Neural cell (in vitro differentiated cells): ENCODE measurements around the gene PERCC1. TPM values are rescaled to one million over a fixed set of nuclear protein-coding genes. Genes with fewer than 3 reads are reported as not detected.

Experiments used
- H2AFZ ChIP-seq: fragments of 200-600, 300-800 bp; sonication (generic), shearing (Covaris generic); 2 replicates; pipeline ENCODE4 v1.6.0; 2014; ENCODE audit warnings: low read depth, mild to moderate bottlenecking, antibody characterized with exemption, low read length, moderate library complexity
- H3F3A ChIP-seq: fragments of 200-600 bp; shearing (Covaris generic); 2 replicates; pipeline ENCODE4 v1.6.1; 2016; ENCODE audit warnings: mild to moderate bottlenecking, moderate library complexity, mixed read lengths, antibody characterized with exemption, low read length; ENCODE audit not compliant: insufficient read depth, poor library complexity, severe bottlenecking
- H3K27ac ChIP-seq: fragments of 200-600, 300-800 bp; sonication (generic), shearing (Covaris generic); 2 replicates; pipeline ENCODE4 v1.5.1; 2014; ENCODE audit warnings: mild to moderate bottlenecking, low read length, moderate library complexity
- H3K27me3 ChIP-seq: fragments of 300-800, 200-600 bp; sonication (generic), shearing (Covaris generic); 2 replicates; pipeline ENCODE4 v1.6.0; 2014; ENCODE audit warnings: mild to moderate bottlenecking, low read depth, low read length, moderate library complexity; ENCODE audit not compliant: insufficient read depth
- H3K36me3 ChIP-seq: fragments of 300-800, 200-600 bp; sonication (generic), shearing (Covaris generic); 2 replicates; pipeline ENCODE4 v1.5.1; 2014; ENCODE audit warnings: mild to moderate bottlenecking, antibody characterized with exemption, low read length, moderate library complexity; ENCODE audit not compliant: insufficient read depth
- H3K4me2 ChIP-seq: fragments of 300-800, 200-600 bp; sonication (generic), shearing (Covaris generic); 2 replicates; pipeline ENCODE4 v1.6.0; 2014; ENCODE audit warnings: mild to moderate bottlenecking, low read length
- H3K4me3 ChIP-seq: fragments of 300-800, 200-600 bp; sonication (generic), shearing (Covaris generic); 2 replicates; pipeline ENCODE4 v1.5.1; 2014; ENCODE audit warnings: mild to moderate bottlenecking, low read length, moderate library complexity
- H3K79me2 ChIP-seq: fragments of 200-600 bp; shearing (Covaris generic); replicated peaks from 2 replicates; pipeline ENCODE4 v1.6.0; 2014; ENCODE audit warnings: mild to moderate bottlenecking, low read length, moderate library complexity; ENCODE audit not compliant: insufficient read depth
- H3K9ac ChIP-seq: fragments of 300-800, 200-600 bp; sonication (generic), shearing (Covaris generic); 2 replicates; pipeline ENCODE4 v1.6.1; 2016; ENCODE audit warnings: mild to moderate bottlenecking, low read length, mixed read lengths
- H3K9me2 ChIP-seq: fragments of 200-600 bp; shearing (Covaris generic); 2 replicates; pipeline ENCODE4 v1.6.1; 2016; ENCODE audit warnings: mild to moderate bottlenecking, low read length, mixed read lengths; ENCODE audit not compliant: insufficient read depth
- H3K9me3 ChIP-seq: fragments of 200-600, 300-800 bp; sonication (generic), shearing (Covaris generic); 2 replicates; pipeline ENCODE4 v1.6.1; 2016; ENCODE audit warnings: mild to moderate bottlenecking, mixed run types, low read length, moderate library complexity, mixed read lengths
- H4K20me1 ChIP-seq: fragments of 200-600 bp; shearing (Covaris generic); 2 replicates; pipeline ENCODE4 v1.6.1; 2016; ENCODE audit warnings: mild to moderate bottlenecking, mixed run types; ENCODE audit not compliant: insufficient read depth
- CTCF ChIP-seq: fragments of 450-650 bp; IDR thresholded peaks from 2 replicates; pipeline ENCODE4 v1.5.1; 2014; ENCODE audit warnings: antibody characterized with exemption, mild to moderate bottlenecking, moderate library complexity; ENCODE audit not compliant: poor library complexity, severe bottlenecking
- EP300 ChIP-seq: fragments of 450-650 bp; conservative IDR thresholded peaks from 2 replicates; pipeline ENCODE4 v1.6.1; 2014; ENCODE audit warnings: antibody characterized with exemption, mild to moderate bottlenecking, moderate library complexity; ENCODE audit not compliant: poor library complexity, severe bottlenecking
- EZH2 ChIP-seq: fragments of 200-600, 300-800 bp; shearing (Covaris generic), sonication (generic); IDR thresholded peaks from 2 replicates; pipeline ENCODE4 v1.6.1; 2014; ENCODE audit warnings: antibody characterized with exemption, low read length, borderline replicate concordance, mild to moderate bottlenecking; ENCODE audit not compliant: insufficient read depth, poor library complexity, severe bottlenecking
- MXI1 ChIP-seq: fragments of 450-650 bp; conservative IDR thresholded peaks from 2 replicates; pipeline ENCODE4 v1.6.1; 2014; ENCODE audit warnings: antibody characterized with exemption, mild to moderate bottlenecking; ENCODE audit not compliant: poor library complexity, severe bottlenecking
- POLR2AphosphoS5 ChIP-seq: IDR thresholded peaks from 2 replicates; pipeline ENCODE4 v1.6.1; 2012
- RAD21 ChIP-seq: fragments of 450-650 bp; conservative IDR thresholded peaks from 2 replicates; pipeline ENCODE4 v1.6.1; 2014; ENCODE audit warnings: antibody characterized with exemption, mild to moderate bottlenecking, moderate library complexity
- SMC3 ChIP-seq: fragments of 450-650 bp; conservative IDR thresholded peaks from 2 replicates; pipeline ENCODE4 v1.6.1; 2014; ENCODE audit warnings: antibody characterized with exemption, mild to moderate bottlenecking, moderate library complexity; ENCODE audit not compliant: poor library complexity
- TAF1 ChIP-seq: IDR thresholded peaks from 2 replicates; pipeline ENCODE4 v1.6.1; 2012; ENCODE audit warnings: low read depth
- polyA plus RNA-seq: library from polyadenylated mRNA; depleted of rRNA; stranded (reverse); fragments of >200 nt; gene quantifications from 2 replicates; pipeline ENCODE4 v1.2.3, GENCODE V29; 2014
- TF ChIP-seq, protein P1 (sequence below): IDR thresholded peaks from 2 replicates; pipeline ENCODE4 v1.6.1; 2012; ENCODE audit warnings: borderline replicate concordance

The PERCC1 gene
- polyA plus RNA-seq, 1 donor from 2014 or later = not detected

DNA sequence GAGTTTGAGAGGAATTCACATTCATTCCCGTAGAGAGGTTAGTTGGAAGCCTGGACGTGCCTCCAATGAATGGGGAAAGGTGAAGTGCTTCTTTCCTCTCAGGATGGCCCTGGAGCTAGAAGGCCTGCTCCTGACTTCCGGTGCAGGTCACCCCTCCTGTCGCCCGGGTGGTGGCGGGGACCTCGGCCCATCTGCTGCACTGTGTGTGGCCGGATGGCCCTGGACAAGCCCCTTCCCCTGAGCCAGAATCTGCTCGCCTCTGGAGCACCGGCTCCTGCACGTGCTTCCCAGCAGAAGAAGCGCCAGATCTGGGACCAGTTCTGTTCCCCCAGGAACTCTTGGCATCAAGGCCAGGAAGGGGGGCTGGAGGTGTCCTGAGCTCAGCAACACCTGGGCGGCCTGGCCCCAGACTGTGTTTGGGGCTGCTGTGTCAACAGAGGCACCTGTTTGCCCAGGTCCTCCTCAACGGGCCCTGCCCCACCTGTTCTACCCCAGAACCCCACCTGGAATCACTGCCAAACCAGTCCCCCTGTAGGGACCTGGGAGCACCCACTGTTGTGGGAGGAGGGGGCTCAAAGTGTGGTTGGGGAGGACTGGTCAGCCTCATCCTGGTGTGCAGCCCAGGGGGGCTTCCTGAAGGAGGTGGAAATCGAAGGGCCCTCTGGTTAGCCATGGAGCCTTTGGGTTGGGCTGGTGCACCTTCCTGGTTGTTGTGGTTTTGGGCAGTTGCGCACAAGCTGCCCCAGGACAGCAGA, 5.1 kb upstream of the PERCC1 start:
- H2AFZ ChIP-seq = no peak overlapping the region
- no peaks in the 10 kb centered on the region for H3F3A ChIP-seq
- no peak overlapping the region for H3K4me3 ChIP-seq
- H3K9me3 ChIP-seq = no peaks in the 10 kb centered on the region
- H3K9me2 ChIP-seq = no peaks in the 10 kb centered on the region
- no peaks in the 10 kb centered on the region for H3K36me3 ChIP-seq
- no peaks in the 10 kb centered on the region for H3K27me3 ChIP-seq
- no peak overlapping the region for H3K4me2 ChIP-seq
- H3K79me2 ChIP-seq = no peaks in the 10 kb centered on the region
- H3K9ac ChIP-seq = no peak overlapping the region
- TF ChIP-seq MXI1 = no peak
- TF ChIP-seq EZH2 = no peak
- TF ChIP-seq, protein P1, sequence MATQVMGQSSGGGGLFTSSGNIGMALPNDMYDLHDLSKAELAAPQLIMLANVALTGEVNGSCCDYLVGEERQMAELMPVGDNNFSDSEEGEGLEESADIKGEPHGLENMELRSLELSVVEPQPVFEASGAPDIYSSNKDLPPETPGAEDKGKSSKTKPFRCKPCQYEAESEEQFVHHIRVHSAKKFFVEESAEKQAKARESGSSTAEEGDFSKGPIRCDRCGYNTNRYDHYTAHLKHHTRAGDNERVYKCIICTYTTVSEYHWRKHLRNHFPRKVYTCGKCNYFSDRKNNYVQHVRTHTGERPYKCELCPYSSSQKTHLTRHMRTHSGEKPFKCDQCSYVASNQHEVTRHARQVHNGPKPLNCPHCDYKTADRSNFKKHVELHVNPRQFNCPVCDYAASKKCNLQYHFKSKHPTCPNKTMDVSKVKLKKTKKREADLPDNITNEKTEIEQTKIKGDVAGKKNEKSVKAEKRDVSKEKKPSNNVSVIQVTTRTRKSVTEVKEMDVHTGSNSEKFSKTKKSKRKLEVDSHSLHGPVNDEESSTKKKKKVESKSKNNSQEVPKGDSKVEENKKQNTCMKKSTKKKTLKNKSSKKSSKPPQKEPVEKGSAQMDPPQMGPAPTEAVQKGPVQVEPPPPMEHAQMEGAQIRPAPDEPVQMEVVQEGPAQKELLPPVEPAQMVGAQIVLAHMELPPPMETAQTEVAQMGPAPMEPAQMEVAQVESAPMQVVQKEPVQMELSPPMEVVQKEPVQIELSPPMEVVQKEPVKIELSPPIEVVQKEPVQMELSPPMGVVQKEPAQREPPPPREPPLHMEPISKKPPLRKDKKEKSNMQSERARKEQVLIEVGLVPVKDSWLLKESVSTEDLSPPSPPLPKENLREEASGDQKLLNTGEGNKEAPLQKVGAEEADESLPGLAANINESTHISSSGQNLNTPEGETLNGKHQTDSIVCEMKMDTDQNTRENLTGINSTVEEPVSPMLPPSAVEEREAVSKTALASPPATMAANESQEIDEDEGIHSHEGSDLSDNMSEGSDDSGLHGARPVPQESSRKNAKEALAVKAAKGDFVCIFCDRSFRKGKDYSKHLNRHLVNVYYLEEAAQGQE = no peak
- TF ChIP-seq TAF1 = no peak
- no peak for TF ChIP-seq EP300
- TF ChIP-seq RAD21 = no peak
- no peak for TF ChIP-seq SMC3
- no peak for TF ChIP-seq POLR2AphosphoS5
- TF ChIP-seq CTCF = no peak
- H3K27ac ChIP-seq = no peak overlapping the region
- H4K20me1 ChIP-seq = no peaks in the 10 kb centered on the region

DNA sequence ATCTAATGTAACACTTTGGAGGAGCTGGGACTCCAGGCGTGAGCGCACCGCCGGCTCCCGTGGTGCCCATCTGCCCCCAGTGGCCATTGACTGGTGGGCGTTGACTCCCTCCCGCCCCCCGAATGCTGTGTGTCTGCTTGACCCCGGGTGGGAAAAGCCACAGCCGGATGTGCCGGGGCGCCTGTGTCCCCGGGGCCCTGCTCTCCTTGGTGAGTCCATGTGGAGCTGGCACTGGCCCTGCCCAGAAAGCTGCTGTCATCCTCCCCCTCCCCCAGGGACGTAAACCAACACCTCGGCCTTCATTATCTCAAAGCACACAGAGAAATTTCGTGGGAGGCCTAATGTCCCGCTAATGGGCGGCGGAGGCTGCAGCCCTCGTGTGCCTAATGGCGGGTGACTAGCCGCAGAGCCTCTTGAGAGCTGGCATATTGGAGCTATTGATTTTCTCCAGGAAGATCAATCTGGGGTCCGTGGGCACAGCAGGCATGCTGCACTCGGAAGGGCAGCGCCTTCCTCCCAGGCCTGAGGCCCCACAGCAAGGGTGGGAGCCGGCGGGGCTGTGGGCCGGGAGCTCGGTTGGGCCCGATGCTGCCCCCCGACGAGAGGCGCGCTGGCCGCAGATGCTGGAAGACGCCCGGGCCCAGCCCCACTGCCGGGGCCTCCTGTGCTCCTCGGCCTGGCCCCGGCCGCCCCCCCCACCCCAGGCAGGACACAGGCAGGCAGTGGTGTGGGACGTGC, 4.0 kb upstream of the PERCC1 start:
- Histone ChIP-seq H3K79me2 (no peaks in the 10 kb centered on the region), H3K36me3 (no peaks in the 10 kb centered on the region), H3K9ac (no peak overlapping the region), H3K27me3 (no peaks in the 10 kb centered on the region), H3K4me2 (no peak overlapping the region), H4K20me1 (no peaks in the 10 kb centered on the region), H3K27ac (no peak overlapping the region), H3K4me3 (no peak overlapping the region), H3K9me3 (no peaks in the 10 kb centered on the region), H3F3A (no peaks in the 10 kb centered on the region), H2AFZ (no peak overlapping the region), H3K9me2 (no peaks in the 10 kb centered on the region)
- TF ChIP-seq, protein P1 = no peak
- TF ChIP-seq CTCF (no peak), POLR2AphosphoS5 (no peak), MXI1 (no peak), RAD21 (no peak), EP300 (no peak), SMC3 (no peak), EZH2 (no peak)
